HFFc6 (cell line): ENCODE results near the gene AKT3. TPM values are rescaled to one million over a fixed set of nuclear protein-coding genes. Genes with fewer than 3 reads are reported as not detected.
"Not testable (repeated sequence)": the region's sequence is repeated elsewhere in the genome, so short reads cannot be mapped to it uniquely, and the experiment has no call there.

ENCODE experiments used
- DNase-seq: peaks from one replicate; pipeline ENCODE4 v3.0.0-alpha.2; 2018
- H3K27ac Mint-ChIP-seq: 2 replicates; pipeline ENCODE4 v1.8.0; 2020; ENCODE audit warnings: mild to moderate bottlenecking, mixed read lengths
- H3K27me3 Mint-ChIP-seq: 2 replicates; pipeline ENCODE4 v1.8.0; 2021; ENCODE audit warnings: mild to moderate bottlenecking, moderate library complexity, mixed read lengths; ENCODE audit not compliant: insufficient read depth
- H3K36me3 Mint-ChIP-seq: 2 replicates; pipeline ENCODE4 v1.8.0; 2021; ENCODE audit warnings: low read depth, mixed read lengths
- H3K4me1 Mint-ChIP-seq: 2 replicates; pipeline ENCODE4 v1.8.0; 2020; ENCODE audit warnings: low read depth, mixed read lengths
- H3K4me3 Mint-ChIP-seq: 2 replicates; pipeline ENCODE4 v1.8.0; 2020; ENCODE audit warnings: mild to moderate bottlenecking, moderate library complexity, mixed read lengths
- H3K9me3 Mint-ChIP-seq: 2 replicates; pipeline ENCODE4 v1.8.0; 2020; ENCODE audit warnings: mild to moderate bottlenecking, mixed read lengths
- total RNA-seq, 6 experiments: library from RNA; stranded (reverse); fragmentation: NEBNext Ultra II Directional; extraction: Animal tissue kit (Norgen Biotek cat#: 25700); gene quantifications; 2 replicates in 1 of 6; 3 replicates in 5 of 6; pipeline ENCODE4 v1.2.3, GENCODE V29; 2021
- TF ChIP-seq, protein P1 (sequence below): fragments of 200-600 bp; sonication (generic); IDR thresholded peaks from 2 replicates; pipeline ENCODE4 v1.5.0; 2021; ENCODE audit warnings: antibody characterized with exemption, mild to moderate bottlenecking

AKT3 gene
- total RNA-seq, 6 experiments from 2014 or later = 66.8 to 85.4 (median 75.1) TPM

DNA sequence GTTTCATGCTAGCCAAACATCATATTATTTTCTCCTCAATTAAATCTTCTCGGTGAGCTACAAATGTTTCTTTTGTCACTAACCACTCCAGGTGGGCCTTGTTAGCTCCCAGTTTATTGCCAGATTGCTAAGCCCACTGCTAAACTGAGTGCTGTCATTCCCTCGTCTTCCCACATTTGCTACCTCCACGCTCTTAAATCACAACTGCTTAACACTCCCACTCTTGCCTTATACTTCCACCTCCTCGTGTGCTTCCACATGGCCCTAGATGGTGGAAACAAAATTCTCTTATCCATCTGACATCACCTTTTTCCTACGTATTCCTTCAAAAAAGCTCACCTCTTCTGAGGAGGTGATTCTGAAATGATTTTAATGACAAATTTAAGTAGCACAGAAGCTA, 34.6 kb upstream of the AKT3 start:
- Mint-ChIP-seq H3K4me3 (no peak overlapping the region), H3K4me1 (peaks cover 39% of the 10 kb centered on the region), H3K9me3 (no peaks in the 10 kb centered on the region), H3K36me3 (no peaks in the 10 kb centered on the region), H3K27me3 (peaks cover 2% of the 10 kb centered on the region; the same call in 1 of the 2 replicates), H3K27ac (no peak overlapping the region)
- no peak for DNase-seq
- TF ChIP-seq, protein P1, sequence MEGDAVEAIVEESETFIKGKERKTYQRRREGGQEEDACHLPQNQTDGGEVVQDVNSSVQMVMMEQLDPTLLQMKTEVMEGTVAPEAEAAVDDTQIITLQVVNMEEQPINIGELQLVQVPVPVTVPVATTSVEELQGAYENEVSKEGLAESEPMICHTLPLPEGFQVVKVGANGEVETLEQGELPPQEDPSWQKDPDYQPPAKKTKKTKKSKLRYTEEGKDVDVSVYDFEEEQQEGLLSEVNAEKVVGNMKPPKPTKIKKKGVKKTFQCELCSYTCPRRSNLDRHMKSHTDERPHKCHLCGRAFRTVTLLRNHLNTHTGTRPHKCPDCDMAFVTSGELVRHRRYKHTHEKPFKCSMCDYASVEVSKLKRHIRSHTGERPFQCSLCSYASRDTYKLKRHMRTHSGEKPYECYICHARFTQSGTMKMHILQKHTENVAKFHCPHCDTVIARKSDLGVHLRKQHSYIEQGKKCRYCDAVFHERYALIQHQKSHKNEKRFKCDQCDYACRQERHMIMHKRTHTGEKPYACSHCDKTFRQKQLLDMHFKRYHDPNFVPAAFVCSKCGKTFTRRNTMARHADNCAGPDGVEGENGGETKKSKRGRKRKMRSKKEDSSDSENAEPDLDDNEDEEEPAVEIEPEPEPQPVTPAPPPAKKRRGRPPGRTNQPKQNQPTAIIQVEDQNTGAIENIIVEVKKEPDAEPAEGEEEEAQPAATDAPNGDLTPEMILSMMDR = no peak

DNA sequence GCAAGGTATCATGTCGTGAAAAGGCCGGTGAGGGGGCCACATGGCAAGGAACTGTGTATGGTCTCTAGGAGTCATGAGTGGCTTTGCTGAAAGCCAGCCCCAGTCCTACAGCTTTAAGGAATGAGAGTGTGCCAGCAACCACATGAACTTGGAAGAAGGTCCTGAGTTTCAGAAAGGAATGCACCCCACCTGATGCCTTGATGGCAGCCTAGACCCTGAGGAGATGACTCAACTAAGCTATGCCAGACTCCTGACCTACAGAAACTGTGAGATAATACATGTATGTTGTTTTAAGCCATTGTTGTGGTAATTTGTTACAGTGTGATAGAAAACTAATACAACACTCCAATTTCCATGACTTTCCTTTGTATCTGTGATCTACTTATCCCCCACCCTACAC, 33.5 kb upstream of the AKT3 start:
- H3K4me3 Mint-ChIP-seq = no peak overlapping the region
- H3K4me1 Mint-ChIP-seq = peaks cover 39% of the 10 kb centered on the region
- H3K9me3 Mint-ChIP-seq = no peaks in the 10 kb centered on the region
- DNase-seq = peak; percentile 29
- TF ChIP-seq, protein P1 = no peak
- H3K27me3 Mint-ChIP-seq = peaks cover 2% of the 10 kb centered on the region; the same call in 1 of the 2 replicates
- no peak overlapping the region for H3K27ac Mint-ChIP-seq
- no peaks in the 10 kb centered on the region for H3K36me3 Mint-ChIP-seq

DNA sequence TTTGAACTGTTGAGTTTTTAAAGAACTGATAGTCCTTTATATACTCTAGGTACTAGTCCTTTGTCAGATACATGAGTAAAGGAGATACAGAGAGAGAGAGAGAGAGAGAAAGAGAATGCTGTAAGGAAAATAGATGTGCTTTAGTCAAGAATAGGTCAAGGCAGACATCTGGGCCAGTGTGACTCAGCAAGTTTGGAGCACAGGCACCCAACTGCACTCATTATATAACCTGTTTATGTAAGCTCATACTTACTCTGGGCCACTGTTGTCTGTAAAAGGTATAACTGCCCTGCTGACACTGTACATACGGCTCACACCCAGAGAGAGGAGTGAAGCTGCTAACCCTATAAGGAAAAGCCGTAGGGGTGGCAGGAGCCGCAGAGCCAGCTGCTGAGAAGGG, 32.2 kb upstream of the AKT3 start:
- no peak overlapping the region for H3K4me3 Mint-ChIP-seq
- H3K36me3 Mint-ChIP-seq = no peaks in the 10 kb centered on the region
- peak overlapping the region; percentile 66 for H3K27ac Mint-ChIP-seq
- TF ChIP-seq, protein P1 = no peak
- peaks cover 2% of the 10 kb centered on the region; the same call in 1 of the 2 replicates for H3K27me3 Mint-ChIP-seq
- DNase-seq = peak; percentile 52
- no peaks in the 10 kb centered on the region for H3K9me3 Mint-ChIP-seq
- peaks cover 36% of the 10 kb centered on the region for H3K4me1 Mint-ChIP-seq

DNA sequence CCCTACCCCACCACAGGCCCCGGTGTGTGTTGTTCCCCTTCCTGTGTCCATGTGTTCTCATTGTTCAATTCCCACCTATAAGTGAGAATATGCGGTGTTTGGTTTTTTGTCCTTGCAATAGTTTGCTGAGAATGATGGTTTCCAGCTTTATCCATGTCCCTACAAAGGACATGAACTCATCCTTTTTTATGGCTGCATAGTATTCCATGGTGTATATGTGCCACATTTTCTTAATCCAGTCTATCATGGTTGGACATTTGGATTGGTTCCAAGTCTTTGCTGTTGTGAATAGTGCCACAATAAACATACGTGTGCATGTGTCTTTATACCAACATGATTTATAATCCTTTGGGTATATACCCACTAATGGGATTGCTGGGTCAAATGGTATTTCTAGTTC, 27.0 kb upstream of the AKT3 start:
- Mint-ChIP-seq H3K36me3 (peaks cover 14% of the 10 kb centered on the region; the same call in 1 of the 2 replicates), H3K4me1 (peaks cover 15% of the 10 kb centered on the region), H3K9me3 (peaks cover 14% of the 10 kb centered on the region; the same call in 1 of the 2 replicates)
- H3K27me3 Mint-ChIP-seq, DNase-seq, H3K27ac Mint-ChIP-seq, H3K4me3 Mint-ChIP-seq: not testable (repeated sequence)

DNA sequence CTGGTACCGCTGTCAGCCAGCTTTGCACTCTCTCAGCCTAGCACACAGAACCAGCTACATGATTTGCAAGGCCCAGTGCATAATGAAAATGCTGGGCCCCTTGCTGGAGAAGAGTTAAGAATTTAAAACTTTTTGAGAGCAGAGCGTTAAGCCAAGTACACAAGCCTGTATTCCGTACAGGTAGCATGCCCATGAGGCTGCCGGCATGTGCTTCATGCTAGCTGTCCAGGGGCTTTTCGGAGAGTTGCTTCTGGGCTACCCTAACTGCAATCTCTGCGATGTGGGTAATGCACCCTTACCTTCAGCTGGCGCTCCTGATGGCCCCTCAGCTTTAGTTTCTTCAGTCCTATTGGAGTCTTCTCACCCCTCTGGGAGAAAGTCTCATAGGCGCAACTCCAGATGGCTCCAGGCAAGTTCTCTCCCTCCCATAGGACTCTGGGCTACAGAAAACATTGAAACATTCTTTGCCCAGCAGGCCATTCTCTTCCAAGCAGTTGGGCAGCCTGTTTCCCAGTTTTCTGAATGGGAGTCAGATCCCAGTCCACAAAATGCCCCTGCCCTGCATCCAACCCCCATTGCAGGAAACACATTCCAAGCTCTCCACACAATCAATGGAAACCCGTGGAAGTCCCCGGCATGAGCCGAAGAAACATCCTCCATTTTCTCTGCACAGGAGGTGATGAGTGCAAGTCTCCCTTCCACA, 5.7 kb upstream of the AKT3 start:
- Mint-ChIP-seq H3K4me3 (no peak overlapping the region), H3K4me1 (peaks cover 16% of the 10 kb centered on the region), H3K9me3 (no peaks in the 10 kb centered on the region), H3K27me3 (peaks cover 5% of the 10 kb centered on the region; the same call in 1 of the 2 replicates), H3K36me3 (no peaks in the 10 kb centered on the region), H3K27ac (no peak overlapping the region)
- TF ChIP-seq, protein P1 = no peak
- no peak for DNase-seq

DNA sequence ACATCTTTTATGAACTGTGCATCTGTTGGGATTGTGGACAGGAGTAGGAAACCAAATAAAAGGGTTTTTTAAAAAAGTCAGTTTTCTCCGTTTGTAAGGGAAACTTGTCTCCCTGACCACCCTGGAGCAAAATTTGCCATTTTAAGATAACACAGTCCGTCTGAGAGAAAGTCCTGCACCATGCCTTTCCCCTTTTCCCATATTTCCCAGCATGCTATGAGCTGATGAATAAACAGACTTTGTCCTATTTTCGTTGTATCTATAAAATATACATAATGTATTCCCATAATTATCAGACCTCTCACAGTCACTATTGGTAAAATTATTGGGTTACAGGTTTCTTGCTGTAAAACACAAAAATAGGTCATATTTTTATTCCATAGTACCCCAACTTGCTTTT, 1.7 kb upstream of the AKT3 start:
- Mint-ChIP-seq H3K9me3 (no peaks in the 10 kb centered on the region), H3K27ac (peak overlapping the region; percentile 91), H3K27me3 (no peaks in the 10 kb centered on the region), H3K4me3 (peak overlapping the region; percentile 95), H3K36me3 (no peaks in the 10 kb centered on the region), H3K4me1 (peaks cover 26% of the 10 kb centered on the region)
- no peak for DNase-seq
- TF ChIP-seq, protein P1 = no peak
